ENCODE measurements around the gene EXOC2. TPM values are rescaled to one million over a fixed set of nuclear protein-coding genes. Genes with fewer than 3 reads are reported as not detected.
"Not testable (repeated sequence)": the region's sequence is repeated elsewhere in the genome, so short reads cannot be mapped to it uniquely, and the experiment has no call there.

Gene EXOC2
- polyA plus RNA-seq, 4 donors: 4.5 to 14.1 (median 8.8) TPM

GRCh38 chr6:568085-568484, 124.9 kb downstream of the EXOC2 start:
- 86 to 87% (median 86%) methylated on average over 9 of the region's 9 CpGs for WGBS, 3 donors

GRCh38 chr6:563863-564262, 129.1 kb downstream of the EXOC2 start:
- 95 to 97% (median 96%) methylated on average over 13 of the region's 13 CpGs for WGBS, 3 donors

More at GRCh38 chr6:568085-568484, 124.9 kb downstream of the EXOC2 start:
- Histone ChIP-seq H3K27ac (ENCODE audit: low read depth in 1 of 3, low read length in 2 of 3) (no peak overlapping the region), H3K27me3 (ENCODE audit: control insufficient read depth in 3 of 3, insufficient read depth in 3 of 3, low read length in 3 of 3) (no peaks in the 10 kb centered on the region), H3K9me3 (ENCODE audit: control insufficient read depth in 2 of 2, insufficient read depth in 1 of 2, low read depth in 1 of 2, low read length in 1 of 2) (no peaks in the 10 kb centered on the region), H3K4me3 (ENCODE audit: low read depth in 1 of 3, low read length in 3 of 3) (no peak overlapping the region), H3K4me1 (ENCODE audit: control insufficient read depth in 3 of 3, insufficient read depth in 2 of 3, low read depth in 1 of 3, low read length in 2 of 3) (no peaks in the 10 kb centered on the region), H3K36me3 (ENCODE audit: control insufficient read depth in 3 of 3, insufficient read depth in 2 of 3, low read depth in 1 of 3, low read length in 3 of 3) (peaks cover 0 to 29% (median 9%) of the 10 kb centered on the region in 3 donors)
- DNase-seq (no peak), FAIRE-seq (no peak)

DNA sequence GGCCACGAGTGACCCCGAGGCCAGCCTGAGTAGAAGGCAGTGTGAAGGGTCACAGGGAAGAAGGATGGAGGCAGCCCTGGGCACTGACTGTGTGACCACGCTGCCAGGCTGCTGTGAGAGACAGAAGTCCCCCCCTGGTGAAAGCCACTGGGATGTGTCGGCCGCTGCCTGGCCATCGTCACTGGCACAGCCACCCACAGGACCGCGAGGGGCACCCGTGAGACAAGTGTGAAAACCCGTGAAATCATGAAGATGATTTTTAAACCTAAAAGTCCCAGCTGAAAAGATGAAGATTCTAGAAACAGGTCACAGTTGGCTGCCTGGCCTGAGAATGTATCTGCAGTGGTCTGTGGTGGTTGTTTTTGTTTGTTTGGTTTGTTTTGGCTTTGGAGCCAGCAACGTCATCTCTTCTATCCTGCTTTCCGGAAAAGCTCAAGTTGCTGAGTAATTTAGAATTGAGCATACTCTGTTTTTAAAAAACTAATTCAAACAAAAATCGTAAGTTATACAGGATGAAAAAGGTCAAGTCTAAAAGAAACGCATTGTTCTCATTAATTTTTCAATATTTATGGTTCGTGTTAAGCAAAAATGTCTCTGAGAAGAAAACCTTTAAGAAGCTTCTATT, 130.8 kb downstream of the EXOC2 start:
- DNase-seq (no peak), FAIRE-seq (no peak)
- Histone ChIP-seq H3K4me1 (ENCODE audit: control insufficient read depth in 3 of 3, insufficient read depth in 2 of 3, low read depth in 1 of 3, low read length in 2 of 3) (no peaks in the 10 kb centered on the region), H3K4me3 (ENCODE audit: low read depth in 1 of 3, low read length in 3 of 3) (no peak overlapping the region), H3K27me3 (ENCODE audit: control insufficient read depth in 3 of 3, insufficient read depth in 3 of 3, low read length in 3 of 3) (no peaks in the 10 kb centered on the region), H3K36me3 (ENCODE audit: control insufficient read depth in 3 of 3, insufficient read depth in 2 of 3, low read depth in 1 of 3, low read length in 3 of 3) (peaks cover 7 to 29% (median 8%) of the 10 kb centered on the region in 3 donors), H3K9me3 (ENCODE audit: control insufficient read depth in 2 of 2, insufficient read depth in 1 of 2, low read depth in 1 of 2, low read length in 1 of 2) (no peaks in the 10 kb centered on the region), H3K27ac (ENCODE audit: low read depth in 1 of 3, low read length in 2 of 3) (peak overlapping the region in 1 of 3 donors; percentile 84)
- 80 to 97% (median 91%) methylated on average over 15 of the region's 15 CpGs for WGBS, 3 donors

More at GRCh38 chr6:563863-564262, 129.1 kb downstream of the EXOC2 start:
- H3K4me1 ChIP-seq (ENCODE audit: control insufficient read depth in 3 of 3, insufficient read depth in 2 of 3, low read depth in 1 of 3, low read length in 2 of 3): no peaks in the 10 kb centered on the region
- no peak overlapping the region for H3K4me3 ChIP-seq (ENCODE audit: low read depth in 1 of 3, low read length in 3 of 3)
- DNase-seq (no peak), FAIRE-seq (no peak)
- no peaks in the 10 kb centered on the region for H3K27me3 ChIP-seq (ENCODE audit: control insufficient read depth in 3 of 3, insufficient read depth in 3 of 3, low read length in 3 of 3)
- peaks cover 7 to 34% (median 8%) of the 10 kb centered on the region in 3 donors for H3K36me3 ChIP-seq (ENCODE audit: control insufficient read depth in 3 of 3, insufficient read depth in 2 of 3, low read depth in 1 of 3, low read length in 3 of 3)
- H3K9me3 ChIP-seq (ENCODE audit: control insufficient read depth in 2 of 2, insufficient read depth in 1 of 2, low read depth in 1 of 2, low read length in 1 of 2): no peaks in the 10 kb centered on the region
- H3K27ac ChIP-seq (ENCODE audit: low read depth in 1 of 3, low read length in 2 of 3): no peak overlapping the region

DNA sequence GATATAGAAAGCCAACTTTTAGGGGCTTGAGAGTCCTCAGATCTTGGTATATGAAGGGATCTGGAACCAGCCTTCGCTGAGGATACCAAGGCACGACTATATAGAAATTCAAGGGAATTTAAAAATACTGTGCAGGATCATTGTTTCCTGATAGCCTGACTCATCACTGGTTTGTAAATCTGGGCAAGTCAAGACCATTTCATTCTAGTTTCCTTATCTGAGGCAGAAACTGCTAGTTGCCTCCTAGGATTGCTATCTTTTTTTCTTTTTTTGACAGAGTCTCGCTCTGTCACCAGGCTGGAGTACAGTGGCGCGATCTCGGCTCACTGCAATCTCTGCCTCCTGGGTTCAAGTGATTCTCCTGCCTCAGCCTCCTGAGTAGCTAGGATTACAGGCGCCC, 131.6 kb downstream of the EXOC2 start:
- not testable (repeated sequence) for FAIRE-seq
- H3K36me3 ChIP-seq (ENCODE audit: control insufficient read depth in 3 of 3, insufficient read depth in 2 of 3, low read depth in 1 of 3, low read length in 3 of 3): peaks cover 7 to 27% (median 8%) of the 10 kb centered on the region in 3 donors

GRCh38 chr6:558959-559358, 134.0 kb downstream of the EXOC2 start:
- no peak overlapping the region for H3K4me3 ChIP-seq (ENCODE audit: low read depth in 1 of 3, low read length in 3 of 3)
- WGBS, 3 donors: 75 to 94% (median 75%) methylated on average over 3 of the region's 3 CpGs
- no peaks in the 10 kb centered on the region for H3K27me3 ChIP-seq (ENCODE audit: control insufficient read depth in 3 of 3, insufficient read depth in 3 of 3, low read length in 3 of 3)
- no peaks in the 10 kb centered on the region for H3K9me3 ChIP-seq (ENCODE audit: control insufficient read depth in 2 of 2, insufficient read depth in 1 of 2, low read depth in 1 of 2, low read length in 1 of 2)
- DNase-seq (no peak), FAIRE-seq (no peak)
- no peak overlapping the region for H3K27ac ChIP-seq (ENCODE audit: low read depth in 1 of 3, low read length in 2 of 3)
- peaks cover 4 to 26% (median 8%) of the 10 kb centered on the region in 3 donors for H3K36me3 ChIP-seq (ENCODE audit: control insufficient read depth in 3 of 3, insufficient read depth in 2 of 3, low read depth in 1 of 3, low read length in 3 of 3)
- no peaks in the 10 kb centered on the region for H3K4me1 ChIP-seq (ENCODE audit: control insufficient read depth in 3 of 3, insufficient read depth in 2 of 3, low read depth in 1 of 3, low read length in 2 of 3)

More for the DNA sequence above, 131.6 kb downstream of the EXOC2 start:
- H3K4me1 ChIP-seq (ENCODE audit: control insufficient read depth in 3 of 3, insufficient read depth in 2 of 3, low read depth in 1 of 3, low read length in 2 of 3); H3K27ac ChIP-seq (ENCODE audit: low read depth in 1 of 3, low read length in 2 of 3); H3K9me3 ChIP-seq (ENCODE audit: control insufficient read depth in 2 of 2, insufficient read depth in 1 of 2, low read depth in 1 of 2, low read length in 1 of 2); H3K27me3 ChIP-seq (ENCODE audit: control insufficient read depth in 3 of 3, insufficient read depth in 3 of 3, low read length in 3 of 3); DNase-seq; H3K4me3 ChIP-seq (ENCODE audit: low read depth in 1 of 3, low read length in 3 of 3): not testable (repeated sequence)
- 95 to 99% (median 96%) methylated on average over 7 of the region's 7 CpGs for WGBS, 3 donors

DNA sequence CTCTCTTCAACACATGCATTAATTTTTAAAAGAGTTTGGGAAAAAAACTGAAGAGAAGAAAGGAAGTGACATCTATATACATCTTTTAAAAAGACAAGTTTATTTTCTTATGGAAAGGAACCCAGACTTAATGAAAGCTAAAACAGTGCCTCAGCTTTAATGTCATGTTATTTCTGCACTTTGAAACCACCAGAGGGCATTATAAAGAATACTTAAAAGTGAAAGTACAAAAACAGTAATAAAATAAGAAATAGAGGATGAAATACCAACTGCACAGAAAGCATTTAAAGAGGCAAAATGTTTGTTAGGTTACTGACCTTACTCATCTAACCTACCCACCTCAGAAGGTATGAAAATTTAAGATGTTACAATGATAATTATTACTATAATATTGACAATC, 134.8 kb downstream of the EXOC2 start:
- DNase-seq (no peak), FAIRE-seq (no peak)
- Histone ChIP-seq H3K36me3 (ENCODE audit: control insufficient read depth in 3 of 3, insufficient read depth in 2 of 3, low read depth in 1 of 3, low read length in 3 of 3) (peaks cover 6 to 24% (median 8%) of the 10 kb centered on the region in 3 donors), H3K27ac (ENCODE audit: low read depth in 1 of 3, low read length in 2 of 3) (no peak overlapping the region), H3K27me3 (ENCODE audit: control insufficient read depth in 3 of 3, insufficient read depth in 3 of 3, low read length in 3 of 3) (no peaks in the 10 kb centered on the region), H3K4me3 (ENCODE audit: low read depth in 1 of 3, low read length in 3 of 3) (no peak overlapping the region), H3K4me1 (ENCODE audit: control insufficient read depth in 3 of 3, insufficient read depth in 2 of 3, low read depth in 1 of 3, low read length in 2 of 3) (no peaks in the 10 kb centered on the region), H3K9me3 (ENCODE audit: control insufficient read depth in 2 of 2, insufficient read depth in 1 of 2, low read depth in 1 of 2, low read length in 1 of 2) (no peaks in the 10 kb centered on the region)

DNA sequence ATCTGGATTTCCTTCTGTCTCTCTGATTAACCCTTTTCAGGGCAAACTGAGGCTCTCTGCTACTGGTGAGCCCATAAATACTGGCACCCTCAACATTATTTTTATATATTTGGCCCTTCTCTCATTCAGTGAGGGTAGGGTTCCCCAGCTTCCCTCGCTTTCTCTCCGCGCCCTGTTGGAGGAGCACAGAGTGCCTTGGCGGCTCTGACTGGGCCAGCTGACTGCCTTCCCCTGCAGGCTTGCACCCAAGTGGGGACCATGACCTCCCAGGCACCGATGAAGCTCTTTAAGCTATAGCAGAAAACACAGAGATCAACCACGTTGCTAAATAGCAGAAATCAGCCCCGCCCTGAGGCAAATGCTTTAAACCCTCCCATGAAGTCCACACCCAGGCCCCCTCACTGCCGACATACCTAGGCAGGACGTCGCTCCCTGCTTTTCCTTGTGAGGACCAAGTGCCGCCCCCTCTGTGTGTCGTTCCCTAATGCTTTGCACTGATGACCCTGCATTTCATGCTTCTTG, 141.0 kb downstream of the EXOC2 start:
- Histone ChIP-seq H3K9me3 (ENCODE audit: control insufficient read depth in 2 of 2, insufficient read depth in 1 of 2, low read depth in 1 of 2, low read length in 1 of 2) (no peaks in the 10 kb centered on the region), H3K4me1 (ENCODE audit: control insufficient read depth in 3 of 3, insufficient read depth in 2 of 3, low read depth in 1 of 3, low read length in 2 of 3) (no peaks in the 10 kb centered on the region), H3K4me3 (ENCODE audit: low read depth in 1 of 3, low read length in 3 of 3) (no peak overlapping the region), H3K27me3 (ENCODE audit: control insufficient read depth in 3 of 3, insufficient read depth in 3 of 3, low read length in 3 of 3) (no peaks in the 10 kb centered on the region), H3K27ac (ENCODE audit: low read depth in 1 of 3, low read length in 2 of 3) (no peak overlapping the region), H3K36me3 (ENCODE audit: control insufficient read depth in 3 of 3, insufficient read depth in 2 of 3, low read depth in 1 of 3, low read length in 3 of 3) (peaks cover 2 to 17% (median 2%) of the 10 kb centered on the region in 3 donors)
- 93 to 97% (median 94%) methylated on average over 12 of the region's 12 CpGs for WGBS, 3 donors
- DNase-seq (no peak), FAIRE-seq (no peak)

DNA sequence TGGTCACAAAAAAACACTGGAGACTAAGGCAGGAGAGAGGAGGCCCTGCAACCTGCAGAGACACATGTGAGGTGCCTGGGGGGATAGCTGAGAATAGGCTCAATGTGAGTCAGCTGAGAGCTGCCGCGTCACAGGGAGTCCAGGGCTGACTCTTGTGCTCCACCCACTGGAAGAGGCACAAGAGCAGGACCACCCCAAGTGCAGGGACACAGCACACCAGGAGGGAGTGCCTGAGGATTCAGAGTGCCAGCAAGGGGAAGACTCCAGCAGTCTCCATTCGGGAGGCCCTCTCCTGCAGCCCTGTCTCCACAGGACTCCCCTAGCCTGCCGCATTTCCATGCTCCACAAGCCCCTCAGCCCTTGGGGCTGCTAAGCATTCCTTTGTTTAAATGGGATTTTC, 141.5 kb downstream of the EXOC2 start:
- no peak overlapping the region for H3K4me3 ChIP-seq (ENCODE audit: low read depth in 1 of 3, low read length in 3 of 3)
- no peaks in the 10 kb centered on the region for H3K4me1 ChIP-seq (ENCODE audit: control insufficient read depth in 3 of 3, insufficient read depth in 2 of 3, low read depth in 1 of 3, low read length in 2 of 3)
- peaks cover 2 to 17% (median 2%) of the 10 kb centered on the region in 3 donors for H3K36me3 ChIP-seq (ENCODE audit: control insufficient read depth in 3 of 3, insufficient read depth in 2 of 3, low read depth in 1 of 3, low read length in 3 of 3)
- H3K27ac ChIP-seq (ENCODE audit: low read depth in 1 of 3, low read length in 2 of 3): no peak overlapping the region
- 72 to 96% (median 87%) methylated on average over 4 of the region's 4 CpGs for WGBS, 3 donors
- FAIRE-seq: no peak
- no peak for DNase-seq
- no peaks in the 10 kb centered on the region for H3K9me3 ChIP-seq (ENCODE audit: control insufficient read depth in 2 of 2, insufficient read depth in 1 of 2, low read depth in 1 of 2, low read length in 1 of 2)
- no peaks in the 10 kb centered on the region for H3K27me3 ChIP-seq (ENCODE audit: control insufficient read depth in 3 of 3, insufficient read depth in 3 of 3, low read length in 3 of 3)

GRCh38 chr6:549906-550305, 143.0 kb downstream of the EXOC2 start:
- peaks cover 2 to 12% (median 5%) of the 10 kb centered on the region in 3 donors for H3K36me3 ChIP-seq (ENCODE audit: control insufficient read depth in 3 of 3, insufficient read depth in 2 of 3, low read depth in 1 of 3, low read length in 3 of 3)
- no peak overlapping the region for H3K4me3 ChIP-seq (ENCODE audit: low read depth in 1 of 3, low read length in 3 of 3)
- no peaks in the 10 kb centered on the region for H3K9me3 ChIP-seq (ENCODE audit: control insufficient read depth in 2 of 2, insufficient read depth in 1 of 2, low read depth in 1 of 2, low read length in 1 of 2)
- no peaks in the 10 kb centered on the region for H3K4me1 ChIP-seq (ENCODE audit: control insufficient read depth in 3 of 3, insufficient read depth in 2 of 3, low read depth in 1 of 3, low read length in 2 of 3)
- no peak overlapping the region for H3K27ac ChIP-seq (ENCODE audit: low read depth in 1 of 3, low read length in 2 of 3)
- WGBS, 3 donors: 91 to 95% (median 95%) methylated on average over 6 of the region's 6 CpGs
- no peaks in the 10 kb centered on the region for H3K27me3 ChIP-seq (ENCODE audit: control insufficient read depth in 3 of 3, insufficient read depth in 3 of 3, low read length in 3 of 3)
- no peak for FAIRE-seq
- DNase-seq: no peak

Measured in small intestine (tissue), 7 donors.